HG02623 (cell line): ENCODE data around the gene SF3B4.
"Not testable (repeated sequence)": the region's sequence is repeated elsewhere in the genome, so short reads cannot be mapped to it uniquely, and the experiment has no call there.

Experiments
- ATAC-seq: cut with Tn5 transposase; IDR thresholded peaks from one replicate; pipeline ENCODE4 v1.9.1; 2021; ENCODE audit warnings: moderate library complexity; ENCODE audit not compliant: unreplicated experiment

SF3B4 gene

GRCh38 chr1:149888999-149889289, 38.7 kb downstream of the SF3B4 start:
- no peak for ATAC-seq

GRCh38 chr1:149888247-149888998, 39.2 kb downstream of the SF3B4 start:
- peak; percentile 14 for ATAC-seq

- ATAC-seq, result peak; percentile 51
Observed at GRCh38 chr1:149887456-149888246, 40.0 kb downstream of the SF3B4 start.

- ATAC-seq, result not testable (repeated sequence)
Observed at GRCh38 chr1:149887196-149887455, 40.5 kb downstream of the SF3B4 start.

- peak; percentile 56 for ATAC-seq
Observed at GRCh38 chr1:149886396-149887195, 41.0 kb downstream of the SF3B4 start.

GRCh38 chr1:149886121-149886395, 41.5 kb downstream of the SF3B4 start:
- not testable (repeated sequence) for ATAC-seq

GRCh38 chr1:149885339-149886120, 42.1 kb downstream of the SF3B4 start:
- ATAC-seq, result no peak

GRCh38 chr1:149884433-149885338, 42.9 kb downstream of the SF3B4 start:
- no peak for ATAC-seq

- ATAC-seq, result no peak
Observed at GRCh38 chr1:149883598-149884247, 43.9 kb downstream of the SF3B4 start.

GRCh38 chr1:149881876-149882275, 45.7 kb downstream of the SF3B4 start:
- no peak for ATAC-seq

- ATAC-seq, result no peak
Observed at GRCh38 chr1:149879556-149879955, 48.0 kb downstream of the SF3B4 start.

- no peak for ATAC-seq
Observed at GRCh38 chr1:149877211-149877946, 50.2 kb downstream of the SF3B4 start.
